ENCODE measurements around the gene TTF2.

- no peak for TF ChIP-seq POLR2AphosphoS5 (IDR thresholded peaks at IDR 0.05)
- TF ChIP-seq CTCF (IDR thresholded peaks at IDR 0.05), result no peak
- TF ChIP-seq POLR2A (IDR thresholded peaks at IDR 0.05; ENCODE audit: low read depth), result no peak
These were observed 6.1 kb upstream of the TTF2 start for GRCh38 chr1:117054068-117054467.
